ENCODE results near the gene GGPS1.

The GGPS1 gene

DNA sequence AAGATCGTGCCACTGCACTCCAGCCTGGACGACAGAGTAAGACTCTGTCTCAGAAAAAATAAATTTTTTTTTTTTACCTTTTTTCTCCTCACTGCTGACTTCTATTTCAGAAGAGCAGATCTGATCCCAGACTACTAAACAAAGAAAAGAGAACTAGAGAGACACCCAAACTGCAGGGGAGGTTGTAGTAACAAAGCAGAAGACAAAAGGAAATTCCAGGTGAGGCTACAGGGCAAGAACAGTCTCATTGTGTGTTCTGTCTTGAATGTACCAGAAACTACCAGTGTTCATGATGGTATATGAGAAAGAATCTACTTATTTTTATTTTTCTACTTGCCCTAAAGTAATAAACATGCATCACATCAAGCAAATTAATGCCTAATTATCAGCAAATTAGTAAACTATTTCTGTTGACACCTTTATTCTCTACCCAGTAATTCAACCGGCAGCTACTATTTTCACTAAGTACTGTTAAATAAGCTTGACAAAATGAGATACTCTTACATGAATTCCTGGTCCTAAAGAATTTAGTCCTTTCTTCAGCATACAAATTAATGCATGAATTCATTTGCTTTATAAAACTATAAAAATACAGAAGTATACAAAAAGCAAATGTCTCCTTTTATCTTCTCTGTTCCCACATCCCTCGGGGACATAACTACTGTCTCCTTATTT lies 41.0 kb upstream of the GGPS1 start:
- H3K4me3 ChIP-seq (ENCODE audit: low read length) = no peak overlapping the region
- no peak for DNase-seq (ENCODE audit: low read depth)

DNA sequence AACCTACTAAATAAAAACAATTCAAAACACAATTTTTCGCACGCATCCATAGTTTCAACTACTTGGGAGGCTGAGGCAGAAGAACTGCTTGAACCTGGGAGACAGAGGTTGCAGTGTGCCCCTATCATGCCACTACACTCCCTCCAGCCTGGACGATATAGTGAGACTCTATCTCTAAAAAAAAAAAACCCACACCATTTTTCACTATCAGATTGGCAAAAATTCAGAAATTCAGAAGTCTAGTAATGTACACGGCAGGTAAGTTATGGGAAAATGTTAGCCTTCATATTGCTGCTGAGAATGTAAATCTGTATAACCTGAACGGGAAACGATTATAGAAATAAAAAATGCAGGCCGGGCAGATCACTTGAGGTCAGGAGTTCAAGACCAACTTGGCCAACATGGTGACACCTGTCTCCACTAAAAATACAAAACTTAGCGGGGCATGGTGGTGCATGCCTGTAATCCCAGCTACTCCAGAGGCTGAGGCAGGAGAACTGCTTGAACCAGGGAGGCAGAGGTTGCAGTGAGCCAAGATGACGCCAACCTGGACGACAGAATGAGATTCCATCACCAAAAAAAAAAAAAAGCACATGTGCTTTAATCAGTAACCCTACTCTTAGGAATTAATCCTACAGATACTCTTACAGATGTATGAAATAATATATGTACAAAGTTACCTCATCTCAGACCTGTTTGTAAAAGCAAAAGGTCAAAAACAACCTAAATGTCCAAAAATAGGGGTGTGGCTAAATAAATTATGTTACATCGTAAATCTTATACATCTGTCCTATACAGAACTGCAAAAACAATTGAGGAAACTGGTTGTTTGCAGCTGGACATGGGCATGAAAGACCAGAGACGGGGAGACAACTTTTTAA lies 38.3 kb upstream of the GGPS1 start:
- H3K4me3 ChIP-seq (ENCODE audit: low read length) = no peak overlapping the region
- no peak for DNase-seq (ENCODE audit: low read depth)
- TF ChIP-seq, protein P1, sequence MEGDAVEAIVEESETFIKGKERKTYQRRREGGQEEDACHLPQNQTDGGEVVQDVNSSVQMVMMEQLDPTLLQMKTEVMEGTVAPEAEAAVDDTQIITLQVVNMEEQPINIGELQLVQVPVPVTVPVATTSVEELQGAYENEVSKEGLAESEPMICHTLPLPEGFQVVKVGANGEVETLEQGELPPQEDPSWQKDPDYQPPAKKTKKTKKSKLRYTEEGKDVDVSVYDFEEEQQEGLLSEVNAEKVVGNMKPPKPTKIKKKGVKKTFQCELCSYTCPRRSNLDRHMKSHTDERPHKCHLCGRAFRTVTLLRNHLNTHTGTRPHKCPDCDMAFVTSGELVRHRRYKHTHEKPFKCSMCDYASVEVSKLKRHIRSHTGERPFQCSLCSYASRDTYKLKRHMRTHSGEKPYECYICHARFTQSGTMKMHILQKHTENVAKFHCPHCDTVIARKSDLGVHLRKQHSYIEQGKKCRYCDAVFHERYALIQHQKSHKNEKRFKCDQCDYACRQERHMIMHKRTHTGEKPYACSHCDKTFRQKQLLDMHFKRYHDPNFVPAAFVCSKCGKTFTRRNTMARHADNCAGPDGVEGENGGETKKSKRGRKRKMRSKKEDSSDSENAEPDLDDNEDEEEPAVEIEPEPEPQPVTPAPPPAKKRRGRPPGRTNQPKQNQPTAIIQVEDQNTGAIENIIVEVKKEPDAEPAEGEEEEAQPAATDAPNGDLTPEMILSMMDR (IDR thresholded peaks at IDR 0.05; ENCODE audit: insufficient read depth, low read depth, low read length, missing control alignments) = no peak

More for the DNA sequence above, 41.0 kb upstream of the GGPS1 start:
- TF ChIP-seq, protein P1 (IDR thresholded peaks at IDR 0.05; ENCODE audit: insufficient read depth, low read depth, low read length, missing control alignments) = no peak

DNA sequence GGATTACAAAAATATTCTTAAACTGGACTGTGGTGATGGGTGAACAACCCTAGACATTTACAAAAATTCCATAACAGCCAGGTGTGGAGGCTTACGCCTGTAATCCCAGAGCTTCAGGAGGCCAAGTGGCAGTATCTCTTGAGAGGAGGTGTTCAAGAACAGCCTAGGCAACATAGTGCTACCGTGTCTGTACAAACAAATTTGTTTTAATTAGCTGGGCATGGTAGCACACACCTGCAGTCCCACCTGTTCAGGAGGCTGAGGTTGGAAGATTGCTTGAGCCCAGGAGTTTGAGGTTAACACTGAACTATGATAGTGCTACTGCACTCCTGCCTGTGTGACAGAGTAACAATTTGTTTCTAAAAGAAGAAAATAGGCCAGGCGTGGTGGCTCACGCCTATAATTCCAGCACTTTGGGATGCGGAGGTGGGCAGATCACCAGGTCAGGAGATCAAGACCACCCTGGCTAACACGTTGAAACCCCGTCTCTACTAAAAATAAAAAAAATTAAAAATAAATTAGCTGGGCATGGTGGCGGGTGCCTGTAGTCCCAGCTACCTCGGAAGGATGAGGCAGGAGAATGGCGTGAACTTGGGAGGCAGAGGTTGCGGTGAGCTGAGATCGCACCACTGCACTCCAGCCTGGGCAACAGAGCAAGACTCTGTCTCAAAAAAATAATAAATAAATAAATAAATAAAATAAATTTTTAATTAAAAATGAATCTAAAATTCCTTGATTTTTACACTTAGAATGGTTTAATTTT lies 37.4 kb upstream of the GGPS1 start:
- no peak for DNase-seq (ENCODE audit: low read depth)
- H3K4me3 ChIP-seq (ENCODE audit: low read length) = no peak overlapping the region
- TF ChIP-seq, protein P1 (IDR thresholded peaks at IDR 0.05; ENCODE audit: insufficient read depth, low read depth, low read length, missing control alignments) = no peak

DNA sequence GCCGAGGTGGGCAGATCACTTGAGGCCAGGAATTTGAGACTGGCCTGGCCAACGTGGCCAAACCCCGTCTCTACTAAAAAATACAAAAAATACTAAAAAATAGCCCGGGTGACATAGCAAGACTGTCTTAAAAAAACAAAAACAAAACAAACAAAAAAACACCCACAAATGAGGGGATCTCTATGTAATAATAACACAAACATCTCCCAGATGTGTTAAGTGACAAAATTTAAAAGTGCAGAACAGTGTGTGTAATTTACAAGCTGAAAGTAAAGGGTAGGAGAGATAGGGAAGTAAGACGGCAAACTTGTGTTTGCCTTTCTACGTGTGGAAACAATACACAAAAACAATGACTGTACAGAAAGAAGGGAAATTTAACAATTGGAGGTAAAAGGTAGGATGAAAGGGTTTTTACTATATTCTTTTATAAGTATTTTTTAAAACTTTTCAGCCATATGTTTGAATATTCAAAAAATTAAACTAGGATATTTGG lies 36.7 kb upstream of the GGPS1 start:
- TF ChIP-seq, protein P1 (IDR thresholded peaks at IDR 0.05; ENCODE audit: insufficient read depth, low read depth, low read length, missing control alignments) = no peak
- H3K4me3 ChIP-seq (ENCODE audit: low read length) = no peak overlapping the region
- DNase-seq (ENCODE audit: low read depth) = no peak

DNA sequence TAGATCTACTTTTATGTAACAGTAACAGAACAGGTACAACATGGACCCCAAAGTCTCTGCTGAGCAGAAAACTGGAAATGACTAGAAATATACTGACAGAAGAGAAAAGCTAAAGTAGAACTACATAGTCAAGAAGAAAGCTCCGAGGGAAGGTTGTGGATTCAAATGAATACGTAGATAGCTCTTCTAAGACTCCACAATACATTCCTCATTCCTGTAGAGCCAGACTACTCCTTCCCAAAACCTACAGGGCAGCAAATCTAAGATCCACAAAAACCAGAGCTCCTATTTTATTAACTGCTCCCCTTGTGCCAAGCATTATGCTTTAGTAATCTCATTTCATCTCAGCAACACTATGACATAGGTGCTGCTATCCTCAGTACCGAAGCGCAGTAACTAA lies 35.6 kb upstream of the GGPS1 start:
- TF ChIP-seq, protein P1 (IDR thresholded peaks at IDR 0.05; ENCODE audit: insufficient read depth, low read depth, low read length, missing control alignments) = no peak
- no peak overlapping the region for H3K4me3 ChIP-seq (ENCODE audit: low read length)
- no peak for DNase-seq (ENCODE audit: low read depth)

DNA sequence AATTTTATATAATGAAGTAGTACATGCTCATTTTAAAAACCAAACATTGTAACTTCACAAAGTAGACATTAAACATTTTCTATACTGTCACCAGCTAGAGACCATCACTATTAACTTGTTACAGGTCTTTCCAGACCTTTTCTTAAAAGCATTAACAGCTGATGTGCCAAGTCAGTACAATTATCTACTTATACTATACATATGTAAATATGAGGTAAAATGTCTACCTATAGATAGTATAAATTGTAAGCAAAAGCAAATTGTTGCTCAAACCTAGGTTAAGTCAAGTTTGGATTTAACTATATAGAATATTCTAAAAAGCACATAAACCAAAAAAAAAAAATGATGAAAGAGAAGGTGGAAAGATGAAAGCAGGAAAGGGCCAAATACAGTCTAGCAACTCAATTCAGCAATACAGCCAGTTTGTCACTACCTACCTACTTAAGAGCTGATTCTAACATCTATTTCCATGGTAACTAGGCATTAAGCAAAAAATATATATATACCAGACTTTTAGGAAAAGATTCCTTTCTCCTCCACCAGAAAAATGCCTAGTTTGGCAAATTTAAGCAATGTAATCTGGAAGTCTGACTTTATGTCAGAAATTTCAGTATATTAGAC lies 34.9 kb upstream of the GGPS1 start:
- H3K4me3 ChIP-seq (ENCODE audit: low read length) = no peak overlapping the region
- TF ChIP-seq, protein P1 (IDR thresholded peaks at IDR 0.05; ENCODE audit: insufficient read depth, low read depth, low read length, missing control alignments) = no peak
- no peak for DNase-seq (ENCODE audit: low read depth)

Measured in epithelial cell of esophagus (primary cell).